Vagina (tissue), 2 donors: ENCODE results near the gene TGFBRAP1. TPM values are rescaled to one million over a fixed set of nuclear protein-coding genes. Genes with fewer than 3 reads are reported as not detected.

Experiments used
- DNase-seq, 2 donors: peaks; one replicate each; pipeline ENCODE4 v3.0.0-alpha.2; 2017; ENCODE audit errors: extremely low spot score in 2 of 2
- H3K27ac ChIP-seq: fragments of 200-600 bp; sonication (generic); one replicate; pipeline ENCODE4 v1.5.1; 2019
- H3K27me3 ChIP-seq: fragments of 200-600 bp; sonication (generic); one replicate; pipeline ENCODE4 v1.5.1; 2019
- H3K36me3 ChIP-seq, 2 donors: fragments of 200-600 bp; sonication (generic); one replicate each; pipeline ENCODE4 v1.5.1; 2017 to 2019
- H3K4me1 ChIP-seq: fragments of 200-600 bp; sonication (generic); one replicate; pipeline ENCODE4 v1.5.1; 2019
- H3K4me3 ChIP-seq, 2 donors: fragments of 200-600 bp; sonication (generic); 1 replicate in 1 of 2; 2 replicates in 1 of 2; pipeline ENCODE4 v1.5.1; 2016 to 2019
- H3K9me3 ChIP-seq: fragments of 200-600 bp; sonication (generic); one replicate; pipeline ENCODE4 v1.5.1; 2019
- CTCF ChIP-seq, 3 experiments: fragments of 450-650 bp in 2 of 3; fragments of 200-600 bp in 1 of 3; sonication (generic) in 1 of 3; IDR thresholded peaks; one replicate each; pipeline ENCODE4 v1.5.1; 2017 to 2019; ENCODE audit warnings: antibody characterized with exemption in 3 of 3, mild to moderate bottlenecking in 2 of 3, moderate library complexity in 2 of 3
- POLR2A ChIP-seq, 2 donors: fragments of 450-650 bp; IDR thresholded peaks; one replicate each; pipeline ENCODE4 v1.6.1; 2017; ENCODE audit warnings: antibody characterized with exemption in 2 of 2, mild to moderate bottlenecking in 2 of 2, moderate library complexity in 2 of 2
- POLR2AphosphoS5 ChIP-seq, 2 donors: sonication (generic); formaldehyde crosslinking; IDR thresholded peaks; one replicate each; pipeline ENCODE4 v1.9.0; 2017; ENCODE audit warnings: antibody characterized with exemption in 2 of 2, mild to moderate bottlenecking in 2 of 2, low read depth in 1 of 2; ENCODE audit not compliant: insufficient read depth in 1 of 2
- intact Hi-C: fragments of 100-400 bp; cut with DNase I; formaldehyde crosslinking; loops from one replicate; pipeline ENCODE4 v1.15.1; 2023
- total RNA-seq: library from RNA; depleted of rRNA; stranded (reverse); fragments of >200 nt; gene quantifications from one replicate; pipeline ENCODE4 v1.2.3, GENCODE V29; 2016

Gene TGFBRAP1
- total RNA-seq, 1 donor from 2014 or later = 20.1 TPM

DNA sequence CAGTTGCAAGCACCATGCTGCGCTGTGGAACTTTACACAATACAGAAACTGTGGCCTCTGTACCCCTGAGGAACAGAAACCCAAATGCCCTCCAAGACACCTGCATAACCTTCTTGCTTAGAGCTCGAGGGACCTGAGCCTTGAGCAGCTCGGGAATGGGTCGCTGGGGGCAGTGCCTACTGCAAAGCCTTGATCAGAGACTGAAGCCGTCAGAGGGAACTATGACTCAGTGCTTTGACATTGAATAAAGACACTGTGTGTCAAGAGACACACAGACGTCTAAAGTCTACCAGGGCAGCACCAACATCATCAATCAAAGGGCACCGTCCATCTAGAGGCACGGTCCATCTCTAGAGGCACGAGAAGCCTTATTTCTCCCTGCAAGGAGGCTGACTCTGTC is 57.4 kb downstream of the TGFBRAP1 start:
- peaks cover 5 to 78% of the 10 kb centered on the region in 2 donors for H3K36me3 ChIP-seq
- H3K9me3 ChIP-seq = no peaks in the 10 kb centered on the region
- H3K4me3 ChIP-seq = no peak overlapping the region
- DNase-seq = no peak
- H3K27me3 ChIP-seq = no peaks in the 10 kb centered on the region
- intact Hi-C loops = no loop called here
- TF ChIP-seq CTCF (IDR thresholded peaks at IDR 0.05) (no peak), POLR2AphosphoS5 (IDR thresholded peaks at IDR 0.05; ENCODE audit: insufficient read depth in 1 of 2, low read depth in 1 of 2) (no peak), POLR2A (IDR thresholded peaks at IDR 0.05) (no peak)
- H3K27ac ChIP-seq = no peak overlapping the region
- H3K4me1 ChIP-seq = no peaks in the 10 kb centered on the region

DNA sequence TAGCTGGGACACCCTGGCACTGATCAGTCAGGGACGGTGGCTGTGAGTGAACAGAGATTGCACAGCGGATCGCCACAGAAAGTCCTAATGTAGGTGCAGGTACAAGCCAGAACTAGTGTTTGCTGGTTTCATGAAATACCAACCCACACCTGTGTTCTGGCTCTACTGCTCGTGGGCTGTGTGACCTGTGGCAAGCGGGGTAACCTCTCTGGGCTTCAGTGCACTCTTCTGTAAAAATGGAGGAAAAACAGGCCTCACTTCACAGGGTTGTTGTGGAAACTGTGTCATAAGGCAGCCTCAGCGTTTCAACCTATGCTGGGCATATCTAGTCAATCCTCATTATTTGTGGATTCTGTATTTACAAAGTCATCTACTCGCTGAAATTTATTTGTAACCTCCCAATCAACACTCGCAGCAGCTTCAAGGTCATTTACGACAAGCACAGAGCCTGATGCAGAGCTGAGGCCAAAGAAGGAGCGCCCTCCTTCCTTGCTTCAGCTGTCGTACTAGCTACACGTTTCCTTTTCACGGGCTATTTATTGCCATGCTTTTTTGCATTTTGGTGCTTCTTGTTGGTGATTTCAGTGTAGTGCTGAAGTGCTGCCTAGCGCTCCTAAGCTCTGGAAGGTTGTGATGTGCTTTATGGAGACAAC is 58.0 kb downstream of the TGFBRAP1 start:
- Histone ChIP-seq H3K4me3 (no peak overlapping the region), H3K27me3 (no peaks in the 10 kb centered on the region), H3K9me3 (no peaks in the 10 kb centered on the region), H3K36me3 (peaks cover 5 to 78% of the 10 kb centered on the region in 2 donors), H3K27ac (no peak overlapping the region), H3K4me1 (no peaks in the 10 kb centered on the region)
- TF ChIP-seq CTCF (IDR thresholded peaks at IDR 0.05) (no peak), POLR2A (IDR thresholded peaks at IDR 0.05) (no peak), POLR2AphosphoS5 (IDR thresholded peaks at IDR 0.05; ENCODE audit: insufficient read depth in 1 of 2, low read depth in 1 of 2) (no peak)
- DNase-seq = no peak
- intact Hi-C loops = no loop called here

- H3K27ac ChIP-seq = no peak overlapping the region
- no peak overlapping the region for H3K4me3 ChIP-seq
- no peaks in the 10 kb centered on the region for H3K27me3 ChIP-seq
- no peak for DNase-seq
- no peaks in the 10 kb centered on the region for H3K9me3 ChIP-seq
- TF ChIP-seq POLR2AphosphoS5 (IDR thresholded peaks at IDR 0.05; ENCODE audit: insufficient read depth in 1 of 2, low read depth in 1 of 2) (no peak), POLR2A (IDR thresholded peaks at IDR 0.05) (no peak), CTCF (IDR thresholded peaks at IDR 0.05) (no peak)
- peaks cover 5 to 63% of the 10 kb centered on the region in 2 donors for H3K36me3 ChIP-seq
- intact Hi-C loops = no loop called here
- H3K4me1 ChIP-seq = no peaks in the 10 kb centered on the region
Measured at GRCh38 chr2:105269426-105269825, 60.1 kb downstream of the TGFBRAP1 start.

- H3K36me3 ChIP-seq = peaks cover 0 to 13% of the 10 kb centered on the region in 2 donors
Measured at GRCh38 chr2:105262651-105263091, 66.9 kb downstream of the TGFBRAP1 start.

More at GRCh38 chr2:105262651-105263091, 66.9 kb downstream of the TGFBRAP1 start:
- Histone ChIP-seq H3K4me1 (no peaks in the 10 kb centered on the region), H3K27me3 (no peaks in the 10 kb centered on the region), H3K4me3 (no peak overlapping the region), H3K9me3 (no peaks in the 10 kb centered on the region), H3K27ac (no peak overlapping the region)
- no peak for DNase-seq
- intact Hi-C loops = no loop called here
- TF ChIP-seq POLR2A (IDR thresholded peaks at IDR 0.05) (no peak), CTCF (IDR thresholded peaks at IDR 0.05) (no peak), POLR2AphosphoS5 (IDR thresholded peaks at IDR 0.05; ENCODE audit: insufficient read depth in 1 of 2, low read depth in 1 of 2) (no peak)
